Activated CD4-positive, alpha-beta T cell treated with anti-CD3 and anti-CD28 coated beads, Interleukin-2, amount 10 ng/mL, durations not matched to agents 24 days and 14 days (primary cell): ENCODE results near the gene PLOD1. TPM values are rescaled to one million over a fixed set of nuclear protein-coding genes. Genes with fewer than 3 reads are reported as not detected.
A peak's percentile ranks its signal among the peaks of the same experiment; 100 is the strongest.
"Not testable (repeated sequence)": the region's sequence is repeated elsewhere in the genome, so short reads cannot be mapped to it uniquely, and the experiment has no call there.

Source experiments
- DNase-seq: peaks from one replicate; pipeline ENCODE4 v3.0.0; 2022
- H3K27ac Mint-ChIP-seq: one replicate; pipeline ENCODE4 v1.8.0; 2022; ENCODE audit warnings: mild to moderate bottlenecking, mixed read lengths
- H3K27me3 Mint-ChIP-seq: one replicate; pipeline ENCODE4 v1.8.0; 2022; ENCODE audit warnings: mixed read lengths
- H3K36me3 Mint-ChIP-seq: one replicate; pipeline ENCODE4 v1.8.0; 2022; ENCODE audit warnings: low read depth, mild to moderate bottlenecking, mixed read lengths
- H3K4me1 Mint-ChIP-seq: one replicate; pipeline ENCODE4 v1.8.0; 2021; ENCODE audit warnings: mixed read lengths
- H3K4me3 Mint-ChIP-seq: one replicate; pipeline ENCODE4 v1.8.0; 2022; ENCODE audit warnings: mild to moderate bottlenecking, moderate library complexity, mixed read lengths
- H3K9me3 Mint-ChIP-seq: one replicate; pipeline ENCODE4 v1.8.0; 2021; ENCODE audit warnings: mixed read lengths
- intact Hi-C: fragments of 100-400 bp; cut with micrococcal nuclease; formaldehyde crosslinking; loops from one replicate; pipeline ENCODE4 v1.15.1; 2023
- total RNA-seq: library from RNA; stranded (reverse); gene quantifications from 2 replicates; pipeline ENCODE4 v1.2.3, GENCODE V29; 2022

PLOD1 gene
- total RNA-seq, 1 donor from 2014 or later: 40.6 TPM

- Mint-ChIP-seq H3K4me1 (peaks cover 9% of the 10 kb centered on the region), H3K9me3 (no peaks in the 10 kb centered on the region), H3K36me3 (peaks cover 74% of the 10 kb centered on the region), H3K27me3 (no peaks in the 10 kb centered on the region), H3K27ac (no peak overlapping the region), H3K4me3 (no peak overlapping the region)
- no peak for DNase-seq
- intact Hi-C loops: loop anchor here (5.0 kb wide), 1 partner anchor 74 kb away; no protein-coding TSS in a partner anchor
These were observed 69.2 kb downstream of the PLOD1 start for GRCh38 chr1:12003762-12004161.

- DNase-seq: no peak
- H3K27me3 Mint-ChIP-seq: no peaks in the 10 kb centered on the region
- H3K9me3 Mint-ChIP-seq: no peaks in the 10 kb centered on the region
- H3K27ac Mint-ChIP-seq: no peak overlapping the region
- peaks cover 9% of the 10 kb centered on the region for H3K4me1 Mint-ChIP-seq
- intact Hi-C loops: no loop called here
- H3K4me3 Mint-ChIP-seq: no peak overlapping the region
- H3K36me3 Mint-ChIP-seq: peaks cover 81% of the 10 kb centered on the region
These were observed 71.1 kb downstream of the PLOD1 start for GRCh38 chr1:12005488-12006166.

- peaks cover 84% of the 10 kb centered on the region for H3K36me3 Mint-ChIP-seq
- H3K4me3 Mint-ChIP-seq: no peak overlapping the region
- H3K4me1 Mint-ChIP-seq: peaks cover 9% of the 10 kb centered on the region
- H3K27ac Mint-ChIP-seq: no peak overlapping the region
- no peaks in the 10 kb centered on the region for H3K27me3 Mint-ChIP-seq
- no peak for DNase-seq
- no peaks in the 10 kb centered on the region for H3K9me3 Mint-ChIP-seq
- intact Hi-C loops: no loop called here
These were observed 71.8 kb downstream of the PLOD1 start for GRCh38 chr1:12006167-12006921.

GRCh38 chr1:12007204-12007603, 72.7 kb downstream of the PLOD1 start:
- no peaks in the 10 kb centered on the region for H3K27me3 Mint-ChIP-seq
- H3K9me3 Mint-ChIP-seq: no peaks in the 10 kb centered on the region
- peaks cover 11% of the 10 kb centered on the region for H3K4me1 Mint-ChIP-seq
- intact Hi-C loops: no loop called here
- DNase-seq: no peak
- peaks cover 84% of the 10 kb centered on the region for H3K36me3 Mint-ChIP-seq
- no peak overlapping the region for H3K27ac Mint-ChIP-seq
- no peak overlapping the region for H3K4me3 Mint-ChIP-seq

- DNase-seq, H3K27ac Mint-ChIP-seq, H3K4me3 Mint-ChIP-seq, H3K27me3 Mint-ChIP-seq, intact Hi-C loops, H3K9me3 Mint-ChIP-seq: not testable (repeated sequence)
- H3K36me3 Mint-ChIP-seq: peaks cover 85% of the 10 kb centered on the region
- H3K4me1 Mint-ChIP-seq: peaks cover 19% of the 10 kb centered on the region
These were observed 73.8 kb downstream of the PLOD1 start for GRCh38 chr1:12008355-12008754.

GRCh38 chr1:12009318-12009947, 74.9 kb downstream of the PLOD1 start:
- no peaks in the 10 kb centered on the region for H3K9me3 Mint-ChIP-seq
- intact Hi-C loops: no loop called here
- H3K4me3 Mint-ChIP-seq: no peak overlapping the region
- peaks cover 27% of the 10 kb centered on the region for H3K4me1 Mint-ChIP-seq
- DNase-seq: no peak
- no peak overlapping the region for H3K27ac Mint-ChIP-seq
- peaks cover 76% of the 10 kb centered on the region for H3K36me3 Mint-ChIP-seq
- no peaks in the 10 kb centered on the region for H3K27me3 Mint-ChIP-seq

- no peaks in the 10 kb centered on the region for H3K9me3 Mint-ChIP-seq
- intact Hi-C loops: no loop called here
- H3K4me1 Mint-ChIP-seq: peaks cover 35% of the 10 kb centered on the region
- no peak overlapping the region for H3K4me3 Mint-ChIP-seq
- DNase-seq: no peak
- no peaks in the 10 kb centered on the region for H3K27me3 Mint-ChIP-seq
- H3K36me3 Mint-ChIP-seq: peaks cover 62% of the 10 kb centered on the region
- H3K27ac Mint-ChIP-seq: peak overlapping the region; percentile 2
These were observed 76.4 kb downstream of the PLOD1 start for GRCh38 chr1:12010746-12011570.

- Mint-ChIP-seq H3K4me3 (peak overlapping the region; percentile 17), H3K36me3 (peaks cover 56% of the 10 kb centered on the region), H3K4me1 (peaks cover 38% of the 10 kb centered on the region), H3K9me3 (no peaks in the 10 kb centered on the region), H3K27me3 (no peaks in the 10 kb centered on the region), H3K27ac (peak overlapping the region; percentile 88)
- no peak for DNase-seq
- intact Hi-C loops: no loop called here
These were observed 77.5 kb downstream of the PLOD1 start for GRCh38 chr1:12011998-12012397.

- Mint-ChIP-seq H3K4me3 (peak overlapping the region; percentile 40), H3K36me3 (peaks cover 50% of the 10 kb centered on the region), H3K9me3 (no peaks in the 10 kb centered on the region), H3K27me3 (no peaks in the 10 kb centered on the region), H3K27ac (peak overlapping the region; percentile 88), H3K4me1 (peaks cover 36% of the 10 kb centered on the region)
- intact Hi-C loops: no loop called here
- DNase-seq: no peak
These were observed 78.2 kb downstream of the PLOD1 start for GRCh38 chr1:12012560-12013316.

- Mint-ChIP-seq H3K4me1 (peaks cover 39% of the 10 kb centered on the region), H3K27ac (peak overlapping the region; percentile 88), H3K36me3 (peaks cover 43% of the 10 kb centered on the region), H3K9me3 (no peaks in the 10 kb centered on the region), H3K27me3 (peaks cover 2% of the 10 kb centered on the region), H3K4me3 (peak overlapping the region; percentile 31)
- intact Hi-C loops: no loop called here
- DNase-seq: peak; percentile 68
These were observed 79.8 kb downstream of the PLOD1 start for GRCh38 chr1:12014141-12014991.

GRCh38 chr1:12015001-12015491, 80.5 kb downstream of the PLOD1 start:
- Mint-ChIP-seq H3K27me3 (peaks cover 2% of the 10 kb centered on the region), H3K9me3 (no peaks in the 10 kb centered on the region), H3K27ac (peak overlapping the region; percentile 88), H3K4me3 (no peak overlapping the region), H3K4me1 (peaks cover 39% of the 10 kb centered on the region), H3K36me3 (peaks cover 37% of the 10 kb centered on the region)
- no peak for DNase-seq
- intact Hi-C loops: no loop called here

- Mint-ChIP-seq H3K4me3 (no peak overlapping the region), H3K27ac (no peak overlapping the region), H3K4me1 (peaks cover 43% of the 10 kb centered on the region), H3K36me3 (peaks cover 37% of the 10 kb centered on the region), H3K9me3 (no peaks in the 10 kb centered on the region), H3K27me3 (peaks cover 2% of the 10 kb centered on the region)
- intact Hi-C loops: no loop called here
- DNase-seq: no peak
These were observed 81.0 kb downstream of the PLOD1 start for GRCh38 chr1:12015499-12015898.
